GM12892 (cell line): ENCODE results near the gene GSTO2. TPM values are rescaled to one million over a fixed set of nuclear protein-coding genes. Genes with fewer than 3 reads are reported as not detected.
"Not testable (repeated sequence)": the region's sequence is repeated elsewhere in the genome, so short reads cannot be mapped to it uniquely, and the experiment has no call there.

ENCODE experiments used
- DNase-seq: peaks from one replicate; pipeline ENCODE4 v3.0.0; 2011; ENCODE audit not compliant: insufficient read length
- FAIRE-seq: peaks from 2 replicates; lab custom pipeline; 2011; peaks lifted over from hg19 to GRCh38; lab: Jason Lieb, UNC
- POLR2A ChIP-seq: IDR thresholded peaks from 2 replicates; pipeline ENCODE4 v1.6.1; 2011; ENCODE audit warnings: low read depth, low read length, control low read depth
- POLR2AphosphoS5 ChIP-seq: IDR thresholded peaks from 2 replicates; pipeline ENCODE4 v1.6.1; 2011; ENCODE audit warnings: low read depth, low read length, control low read depth
- TAF1 ChIP-seq: IDR thresholded peaks from 2 replicates; pipeline ENCODE4 v1.6.1; 2011; ENCODE audit warnings: low read depth, mild to moderate bottlenecking, control low read depth, low read length, borderline replicate concordance
- polyA plus RNA-seq: library from polyadenylated mRNA; unstranded; fragments of >200 nt; gene quantifications from one replicate; pipeline ENCODE4 v1.2.1, GENCODE V29; 2012; ENCODE audit warnings: missing spikeins, inconsistent platforms; ENCODE audit not compliant: missing spikeins

The GSTO2 gene
- polyA plus RNA-seq, result 1.2 TPM

DNA sequence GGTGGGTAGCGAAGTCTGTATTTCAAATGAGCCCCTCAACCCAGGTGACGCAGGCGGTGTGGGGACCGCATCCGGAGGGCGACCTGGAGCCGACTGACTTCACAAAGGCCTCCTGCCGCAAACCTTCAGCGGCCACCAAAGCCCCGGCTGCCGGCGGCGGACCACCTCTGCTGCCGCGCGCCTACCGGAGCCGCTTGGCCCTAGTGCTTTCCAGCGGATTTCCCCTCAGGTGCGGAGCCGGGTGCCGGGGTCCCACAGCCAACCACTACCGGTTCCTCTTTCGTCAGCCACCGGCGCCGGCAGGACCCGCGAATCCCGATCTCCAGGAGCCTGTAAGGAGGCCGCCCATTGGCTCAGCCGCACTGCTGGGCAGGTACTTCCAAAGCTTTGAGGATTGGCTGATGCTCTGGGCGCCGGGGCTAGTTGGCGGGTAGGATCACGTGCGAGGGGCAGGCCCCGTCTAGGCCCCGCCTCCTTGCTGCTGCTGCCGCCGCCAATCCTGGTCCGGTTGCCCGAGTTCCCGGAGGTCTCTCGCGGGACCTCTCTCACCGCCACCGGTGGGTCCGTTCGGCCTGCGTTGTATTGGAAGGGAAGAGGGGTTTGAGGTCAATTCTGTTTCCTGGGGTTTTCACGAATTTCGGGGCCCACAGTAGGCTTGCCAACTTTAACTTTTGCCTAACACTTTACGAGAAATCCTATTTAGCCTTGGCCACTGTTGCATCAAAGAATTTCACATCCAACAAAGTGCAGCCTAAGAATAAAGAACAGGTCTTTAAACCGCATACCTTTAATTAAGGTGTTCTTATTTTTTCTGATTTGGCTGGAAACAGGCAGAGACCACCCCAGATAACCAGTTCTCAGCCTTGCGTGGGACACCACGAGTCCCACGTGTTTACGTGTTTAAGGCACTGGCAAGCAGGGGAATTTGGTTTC is at the start of gene GSTO2:
TSS of gene GSTO2 (plus strand) at position 472 of the 933 bp plus-strand sequence. CDS start 5,732 bp downstream, outside the sequence.
- DNase-seq (peak; percentile 99), FAIRE-seq (peak; percentile 97)
- TF ChIP-seq POLR2AphosphoS5, result peak; percentile 90
- TF ChIP-seq POLR2A, result peak; percentile 97
- peak; percentile 80 for TF ChIP-seq TAF1

GRCh38 chr10:104220522-104220921 is 48.5 kb upstream of the GSTO2 start:
- FAIRE-seq, result no peak
- TF ChIP-seq TAF1 (no peak), POLR2A (no peak)
- DNase-seq, result no peak

DNA sequence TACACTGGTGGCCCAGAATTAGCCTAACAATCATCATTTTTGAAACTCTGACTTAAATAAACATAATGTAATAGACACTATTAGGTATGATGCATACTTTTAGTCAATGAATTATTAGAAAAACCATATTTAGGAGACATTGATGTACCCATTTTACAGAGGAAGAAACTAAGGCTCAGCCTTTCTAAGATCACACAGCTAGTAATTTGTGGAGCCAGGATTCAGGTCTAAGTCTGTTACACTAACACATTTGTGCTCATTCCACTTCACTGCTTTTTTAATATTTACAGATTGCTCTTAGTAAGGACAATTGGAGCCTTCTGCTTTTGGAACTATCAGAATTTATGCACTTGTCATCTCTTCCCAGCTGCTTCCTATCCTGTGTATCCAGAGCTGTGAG is 45.7 kb upstream of the GSTO2 start:
- no peak for TF ChIP-seq POLR2AphosphoS5
- TF ChIP-seq TAF1, result no peak
- no peak for TF ChIP-seq POLR2A
- no peak for DNase-seq
- no peak for FAIRE-seq

GRCh38 chr10:104230490-104230889 is 38.5 kb upstream of the GSTO2 start:
- DNase-seq, result no peak
- TF ChIP-seq POLR2A (no peak), POLR2AphosphoS5 (no peak), TAF1 (no peak)
- FAIRE-seq, result no peak

GRCh38 chr10:104231784-104232612 is 37.0 kb upstream of the GSTO2 start, which contains the start of gene CFAP43:
CFAP43 (minus strand) TSS chr10:104232364; CDS start chr10:104232246, 118 bp downstream.
- DNase-seq (peak; percentile 96), FAIRE-seq (peak; percentile 100)
- TF ChIP-seq POLR2AphosphoS5, result no peak

DNA sequence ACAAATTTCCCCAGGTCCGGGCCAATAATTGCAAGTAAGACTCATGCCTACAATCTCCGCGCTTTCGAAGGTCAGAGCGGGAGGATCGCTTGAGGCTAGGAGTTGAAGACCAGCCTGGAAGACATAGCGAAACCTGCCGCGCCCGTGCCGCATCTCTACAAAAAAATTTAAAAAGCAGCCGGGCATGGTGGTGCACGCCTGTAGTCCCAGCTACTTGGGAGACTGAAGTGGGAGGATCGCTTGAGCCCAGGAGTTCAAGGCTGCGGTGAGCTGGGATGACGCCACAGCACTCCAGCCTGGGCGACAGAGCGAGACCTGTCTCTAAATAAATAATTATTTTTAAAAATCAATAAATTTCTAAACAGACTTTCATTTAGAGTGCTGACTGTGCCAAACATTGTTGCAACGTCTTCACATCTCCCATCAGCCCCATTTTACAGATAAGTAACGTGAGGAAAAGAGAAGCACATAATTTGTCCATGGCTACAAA is 36.3 kb upstream of the GSTO2 start:
- FAIRE-seq (no peak), DNase-seq (no peak)
- TF ChIP-seq POLR2A (no peak), POLR2AphosphoS5 (no peak), TAF1 (no peak)

GRCh38 chr10:104233817-104234216 is 35.2 kb upstream of the GSTO2 start:
- TF ChIP-seq TAF1, result no peak
- TF ChIP-seq POLR2A, result no peak
- TF ChIP-seq POLR2AphosphoS5, result no peak
- DNase-seq (no peak), FAIRE-seq (no peak)

GRCh38 chr10:104234934-104235333 is 34.0 kb upstream of the GSTO2 start:
- DNase-seq, result no peak
- TF ChIP-seq TAF1 (no peak), POLR2AphosphoS5 (no peak), POLR2A (no peak)
- FAIRE-seq, result no peak

GRCh38 chr10:104235801-104236200 is 33.2 kb upstream of the GSTO2 start:
- no peak for TF ChIP-seq POLR2A
- TF ChIP-seq TAF1, result no peak
- TF ChIP-seq POLR2AphosphoS5, result no peak
- DNase-seq (no peak), FAIRE-seq (no peak)

DNA sequence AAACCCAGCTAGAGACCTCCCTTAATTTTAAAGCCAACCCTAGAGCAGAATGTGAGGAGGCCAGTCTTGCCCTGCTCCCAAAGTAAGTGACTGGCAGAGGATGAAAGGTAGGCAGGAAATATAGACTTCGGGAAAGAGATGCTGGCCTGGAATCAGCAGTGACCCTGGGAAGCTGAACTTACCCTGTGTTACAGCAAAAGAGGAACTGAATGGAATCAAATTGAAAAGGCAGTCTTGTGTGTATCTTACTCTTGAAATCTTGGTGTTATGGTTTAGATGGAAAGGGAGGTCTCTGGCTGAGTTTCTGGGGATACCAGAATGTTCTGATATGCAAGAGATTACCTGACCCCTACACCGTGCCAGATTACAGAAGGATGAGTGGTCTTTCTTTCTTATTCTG is 28.9 kb upstream of the GSTO2 start:
- no peak for FAIRE-seq
- no peak for DNase-seq
- no peak for TF ChIP-seq TAF1
- no peak for TF ChIP-seq POLR2AphosphoS5
- TF ChIP-seq POLR2A, result no peak

DNA sequence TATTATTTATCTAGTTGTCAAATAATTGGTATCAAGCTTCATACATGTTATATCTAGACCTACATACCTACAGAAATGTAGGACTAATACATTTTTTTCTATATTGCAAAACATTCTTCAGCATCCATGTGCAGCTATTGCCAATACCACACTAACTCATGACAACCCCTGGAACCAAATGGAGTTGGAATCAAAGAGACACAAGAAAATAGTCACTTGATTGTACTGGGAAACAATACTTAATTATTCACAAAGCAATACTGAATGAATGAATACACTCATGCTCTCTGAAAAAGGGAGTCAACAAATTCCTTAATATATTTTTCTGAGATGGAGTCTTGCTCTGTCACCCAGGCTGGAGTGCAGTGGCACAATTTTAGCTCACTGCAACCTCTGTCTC is 26.4 kb upstream of the GSTO2 start:
- DNase-seq (no peak), FAIRE-seq (no peak)
- no peak for TF ChIP-seq POLR2A
- TF ChIP-seq TAF1, result no peak
- TF ChIP-seq POLR2AphosphoS5, result no peak

- FAIRE-seq, DNase-seq: not testable (repeated sequence)
Measured at GRCh38 chr10:104243009-104243408, 26.0 kb upstream of the GSTO2 start.
